RCC 7860 (cell line): ENCODE data around the gene NCR3LG1.

Source experiments
- DNase-seq: peaks from one replicate; pipeline ENCODE4 v3.0.0-alpha.2; 2015; ENCODE audit warnings: low spot score
- FAIRE-seq: peaks from 2 replicates; lab custom pipeline; 2012; peaks lifted over from hg19 to GRCh38; lab: Jason Lieb, UNC

The NCR3LG1 gene

GRCh38 chr11:17351510-17352176 is at the start of gene NCR3LG1:
Gene NCR3LG1 (plus strand): TSS chr11:17351800. CDS start chr11:17351970, 170 bp downstream.
- FAIRE-seq = no peak
- no peak for DNase-seq

GRCh38 chr11:17313349-17314231 is 38.0 kb upstream of the NCR3LG1 start:
- no peak for FAIRE-seq
- DNase-seq = no peak

- DNase-seq (no peak), FAIRE-seq (no peak)
Measured at GRCh38 chr11:17314232-17314547, 37.4 kb upstream of the NCR3LG1 start.

GRCh38 chr11:17314904-17315426 is 36.6 kb upstream of the NCR3LG1 start:
- DNase-seq (no peak), FAIRE-seq (no peak)

- DNase-seq (no peak), FAIRE-seq (no peak)
Measured at GRCh38 chr11:17328871-17329494, 22.6 kb upstream of the NCR3LG1 start.

- no peak for DNase-seq
- FAIRE-seq = no peak
Measured at GRCh38 chr11:17331669-17332068, 19.9 kb upstream of the NCR3LG1 start.

GRCh38 chr11:17333799-17334586 is 17.6 kb upstream of the NCR3LG1 start:
- DNase-seq (no peak), FAIRE-seq (no peak)

- no peak for FAIRE-seq
Measured at GRCh38 chr11:17343257-17343656, 8.3 kb upstream of the NCR3LG1 start.

GRCh38 chr11:17343907-17344306 is 7.7 kb upstream of the NCR3LG1 start:
- FAIRE-seq (no peak), DNase-seq (no peak)

More at GRCh38 chr11:17343257-17343656, 8.3 kb upstream of the NCR3LG1 start:
- DNase-seq = no peak

GRCh38 chr11:17347676-17348075 is 3.9 kb upstream of the NCR3LG1 start:
- DNase-seq (no peak), FAIRE-seq (no peak)

- no peak for FAIRE-seq
- DNase-seq = no peak
Measured at GRCh38 chr11:17350455-17351171, 987 bp upstream of the NCR3LG1 start.

- no peak for DNase-seq
- FAIRE-seq = no peak
Measured at GRCh38 chr11:17351172-17351509, 459 bp upstream of the NCR3LG1 start.

- FAIRE-seq (no peak), DNase-seq (peak; percentile 51)
Measured at GRCh38 chr11:17352950-17353820, 1.6 kb downstream of the NCR3LG1 start.

GRCh38 chr11:17353821-17354600 is 2.4 kb downstream of the NCR3LG1 start:
- DNase-seq (no peak), FAIRE-seq (no peak)

GRCh38 chr11:17354601-17354991 is 3.0 kb downstream of the NCR3LG1 start:
- FAIRE-seq (peak; percentile 23), DNase-seq (peak; percentile 44)

GRCh38 chr11:17366495-17366894 is 14.9 kb downstream of the NCR3LG1 start:
- FAIRE-seq (no peak), DNase-seq (no peak)

- no peak for DNase-seq
- no peak for FAIRE-seq
Measured at GRCh38 chr11:17368551-17368950, 17.0 kb downstream of the NCR3LG1 start.

GRCh38 chr11:17369094-17369493 is 17.5 kb downstream of the NCR3LG1 start:
- FAIRE-seq = no peak

More at GRCh38 chr11:17369094-17369493, 17.5 kb downstream of the NCR3LG1 start:
- DNase-seq = no peak
